Loucy (cell line): Measurements from ENCODE around the gene CD4.

Experiments
- EZH2phosphoT487 ChIP-seq: fragments of 200-600 bp; IDR thresholded peaks from 2 replicates; pipeline ENCODE4 v1.6.1; 2018; ENCODE audit warnings: antibody characterized with exemption, mild to moderate bottlenecking, moderate library complexity, borderline replicate concordance
- TF ChIP-seq, protein P1 (sequence below): fragments of 200-600 bp; sonication (generic); conservative IDR thresholded peaks from 2 replicates; pipeline ENCODE4 v1.5.1; 2014; ENCODE audit warnings: mild to moderate bottlenecking, antibody characterized with exemption, low read length

- TF ChIP-seq, protein P1, sequence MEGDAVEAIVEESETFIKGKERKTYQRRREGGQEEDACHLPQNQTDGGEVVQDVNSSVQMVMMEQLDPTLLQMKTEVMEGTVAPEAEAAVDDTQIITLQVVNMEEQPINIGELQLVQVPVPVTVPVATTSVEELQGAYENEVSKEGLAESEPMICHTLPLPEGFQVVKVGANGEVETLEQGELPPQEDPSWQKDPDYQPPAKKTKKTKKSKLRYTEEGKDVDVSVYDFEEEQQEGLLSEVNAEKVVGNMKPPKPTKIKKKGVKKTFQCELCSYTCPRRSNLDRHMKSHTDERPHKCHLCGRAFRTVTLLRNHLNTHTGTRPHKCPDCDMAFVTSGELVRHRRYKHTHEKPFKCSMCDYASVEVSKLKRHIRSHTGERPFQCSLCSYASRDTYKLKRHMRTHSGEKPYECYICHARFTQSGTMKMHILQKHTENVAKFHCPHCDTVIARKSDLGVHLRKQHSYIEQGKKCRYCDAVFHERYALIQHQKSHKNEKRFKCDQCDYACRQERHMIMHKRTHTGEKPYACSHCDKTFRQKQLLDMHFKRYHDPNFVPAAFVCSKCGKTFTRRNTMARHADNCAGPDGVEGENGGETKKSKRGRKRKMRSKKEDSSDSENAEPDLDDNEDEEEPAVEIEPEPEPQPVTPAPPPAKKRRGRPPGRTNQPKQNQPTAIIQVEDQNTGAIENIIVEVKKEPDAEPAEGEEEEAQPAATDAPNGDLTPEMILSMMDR = peak; percentile 15; the same call in 1 of the 2 replicates
- TF ChIP-seq EZH2phosphoT487 = no peak
These were observed 38.9 kb downstream of the CD4 start, which contains the start of gene P3H3 for GRCh38 chr12:6827982-6828780.
